ENCODE data around the gene E2F1. TPM values are rescaled to one million over a fixed set of nuclear protein-coding genes. Genes with fewer than 3 reads are reported as not detected.

Gene E2F1
- total and polyA plus RNA-seq, 10 donors, result 2.5 to 6.9 (median 5.0) TPM

DNA sequence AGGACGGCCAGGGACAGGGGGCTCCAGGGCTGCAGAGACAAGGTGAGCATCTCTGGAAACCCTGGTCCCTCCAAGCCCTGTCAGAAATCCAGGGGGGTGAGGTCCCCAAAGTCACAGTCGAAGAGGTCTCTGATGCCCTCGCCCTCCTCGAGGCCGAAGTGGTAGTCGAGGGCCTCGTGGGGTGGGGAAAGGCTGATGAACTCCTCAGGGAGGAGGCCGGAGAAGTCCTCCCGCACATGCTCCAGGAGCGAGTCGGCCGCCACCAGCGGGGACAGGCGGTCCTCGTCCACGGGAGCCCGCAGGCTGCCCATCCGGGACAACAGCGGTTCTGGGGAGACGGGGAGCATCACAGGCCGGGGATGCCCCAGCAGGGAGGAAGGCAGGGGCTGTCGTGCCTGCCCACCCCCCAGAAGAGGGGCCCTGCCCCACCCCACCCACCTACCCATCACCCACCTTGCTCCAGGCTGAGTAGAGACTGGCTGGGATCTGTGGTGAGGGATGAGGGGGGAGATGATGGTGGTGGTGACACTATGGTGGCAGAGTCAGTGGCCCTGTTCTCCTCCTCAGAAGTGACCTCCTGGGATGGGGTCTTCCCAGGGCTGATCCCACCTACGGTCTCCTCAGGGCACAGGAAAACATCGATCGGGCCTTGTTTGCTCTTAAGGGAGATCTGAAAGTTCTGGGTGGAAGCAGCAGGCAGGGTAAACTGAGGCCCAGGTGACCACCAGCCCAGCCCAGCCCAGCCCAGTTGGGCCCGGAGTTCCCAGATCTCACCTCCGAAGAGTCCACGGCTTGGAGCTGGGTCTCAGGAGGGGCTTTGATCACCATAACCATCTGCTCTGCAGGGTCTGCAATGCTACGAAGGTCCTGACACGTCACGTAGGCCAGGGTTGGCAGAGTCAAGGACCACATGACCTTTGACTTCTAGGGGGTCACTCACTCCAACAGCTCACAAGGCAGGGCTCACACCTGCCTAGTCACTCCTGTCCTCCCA, 9.2 kb downstream of the E2F1 start:
- Histone ChIP-seq H3K27ac (peak overlapping the region in 3 of 8 donors; percentile 85 to 87 (median 87)), H3K36me3 (peaks cover 0 to 8% (median 0%) of the 10 kb centered on the region in 6 donors), H3K27me3 (replicated peaks in 1 of 7) (no peaks in the 10 kb centered on the region), H3K4me1 (peaks cover 13 to 62% (median 53%) of the 10 kb centered on the region in 6 donors), H3K4me3 (no peak overlapping the region), H3K9me3 (no peaks in the 10 kb centered on the region)
- TF ChIP-seq POLR2AphosphoS5 (IDR thresholded peaks at IDR 0.05) (no peak), POLR2A (IDR thresholded peaks at IDR 0.05) (no peak)
- TF ChIP-seq, protein P1, sequence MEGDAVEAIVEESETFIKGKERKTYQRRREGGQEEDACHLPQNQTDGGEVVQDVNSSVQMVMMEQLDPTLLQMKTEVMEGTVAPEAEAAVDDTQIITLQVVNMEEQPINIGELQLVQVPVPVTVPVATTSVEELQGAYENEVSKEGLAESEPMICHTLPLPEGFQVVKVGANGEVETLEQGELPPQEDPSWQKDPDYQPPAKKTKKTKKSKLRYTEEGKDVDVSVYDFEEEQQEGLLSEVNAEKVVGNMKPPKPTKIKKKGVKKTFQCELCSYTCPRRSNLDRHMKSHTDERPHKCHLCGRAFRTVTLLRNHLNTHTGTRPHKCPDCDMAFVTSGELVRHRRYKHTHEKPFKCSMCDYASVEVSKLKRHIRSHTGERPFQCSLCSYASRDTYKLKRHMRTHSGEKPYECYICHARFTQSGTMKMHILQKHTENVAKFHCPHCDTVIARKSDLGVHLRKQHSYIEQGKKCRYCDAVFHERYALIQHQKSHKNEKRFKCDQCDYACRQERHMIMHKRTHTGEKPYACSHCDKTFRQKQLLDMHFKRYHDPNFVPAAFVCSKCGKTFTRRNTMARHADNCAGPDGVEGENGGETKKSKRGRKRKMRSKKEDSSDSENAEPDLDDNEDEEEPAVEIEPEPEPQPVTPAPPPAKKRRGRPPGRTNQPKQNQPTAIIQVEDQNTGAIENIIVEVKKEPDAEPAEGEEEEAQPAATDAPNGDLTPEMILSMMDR (IDR thresholded peaks at IDR 0.05 in 8 of 11, conservative IDR thresholded peaks at IDR 0.05 in 3 of 11), result no peak
- WGBS, 5 donors, result 94 to 97% (median 96%) methylated on average over 27 to 31 of the region's 31 CpGs
- intact Hi-C loops (cut with DNase I; ENCODE audit: low total_unique reads), result no loop called here
- DNase-seq, result no peak

DNA sequence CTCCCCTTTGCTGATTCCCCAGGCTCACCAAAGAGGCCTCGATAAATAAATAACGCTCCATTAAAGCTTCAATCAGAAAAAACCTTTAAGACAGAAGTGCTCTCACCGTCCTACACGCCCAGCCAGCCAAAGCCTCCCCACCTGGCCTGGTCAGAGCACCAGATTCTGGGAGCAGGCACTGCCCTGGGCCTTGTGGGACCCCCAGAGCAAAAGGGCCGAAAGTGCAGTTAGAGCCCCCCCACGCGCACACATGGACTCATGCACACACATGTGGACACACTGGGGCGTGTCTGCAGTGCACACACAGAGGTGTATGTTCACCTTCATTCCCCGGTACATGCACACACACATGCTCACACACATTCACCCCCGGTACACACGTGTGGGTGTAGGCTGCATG, 10.1 kb downstream of the E2F1 start:
- no peaks in the 10 kb centered on the region for H3K27me3 ChIP-seq (replicated peaks in 1 of 7)
- peaks cover 0 to 14% (median 0%) of the 10 kb centered on the region in 6 donors for H3K36me3 ChIP-seq
- no peaks in the 10 kb centered on the region for H3K9me3 ChIP-seq
- intact Hi-C loops (cut with DNase I; ENCODE audit: low total_unique reads), result no loop called here
- no peak overlapping the region for H3K4me3 ChIP-seq
- 95 to 98% (median 95%) methylated on average over 11 of the region's 11 CpGs for WGBS, 5 donors
- DNase-seq, result no peak
- H3K4me1 ChIP-seq, result peaks cover 13 to 63% (median 53%) of the 10 kb centered on the region in 6 donors
- H3K27ac ChIP-seq, result peak overlapping the region; percentile 66 to 89 (median 84)
- TF ChIP-seq, protein P1 (IDR thresholded peaks at IDR 0.05 in 8 of 11, conservative IDR thresholded peaks at IDR 0.05 in 3 of 11), result no peak
- TF ChIP-seq POLR2AphosphoS5 (IDR thresholded peaks at IDR 0.05), result no peak
- no peak for TF ChIP-seq POLR2A (IDR thresholded peaks at IDR 0.05)

DNA sequence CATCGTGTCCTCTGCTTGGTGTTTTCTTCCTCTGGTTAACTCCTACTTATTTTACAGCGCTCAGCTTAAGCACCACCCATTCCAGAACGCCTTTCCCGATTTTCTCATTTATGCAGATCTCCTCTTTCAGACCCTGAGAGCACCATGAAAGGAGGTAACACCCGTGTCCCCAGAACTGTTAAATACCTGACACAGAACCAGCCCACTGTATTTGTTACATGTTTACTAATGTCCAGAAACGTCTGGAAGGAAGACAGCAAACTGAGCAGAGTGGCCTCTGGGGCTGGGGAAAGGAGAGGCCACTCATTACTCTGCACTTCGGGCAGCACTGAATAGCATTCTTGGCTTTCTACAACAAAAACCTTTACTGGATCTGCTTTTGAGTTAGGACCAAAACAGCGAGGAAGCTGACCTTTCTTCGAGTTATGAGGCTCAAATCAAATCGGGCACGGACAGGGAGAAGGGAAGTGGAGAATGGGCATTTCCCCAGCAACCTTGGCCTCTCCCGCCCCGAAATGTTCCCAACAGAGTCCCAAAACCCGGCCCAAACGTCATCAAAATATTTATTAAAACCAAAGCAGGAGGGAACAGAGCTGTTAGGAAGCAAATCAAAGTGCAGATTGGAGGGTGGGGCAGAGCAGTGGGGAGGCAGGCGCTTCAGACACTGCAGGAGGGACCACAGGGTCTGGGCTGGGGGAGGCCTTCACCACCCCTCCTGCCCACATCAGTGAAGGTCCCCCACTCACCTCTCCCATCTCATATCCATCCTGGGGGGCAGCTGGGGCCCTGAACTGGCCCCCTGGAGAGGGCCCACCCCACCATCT, 10.8 kb downstream of the E2F1 start:
- H3K4me1 ChIP-seq, result peaks cover 13 to 62% (median 53%) of the 10 kb centered on the region in 6 donors
- peak overlapping the region; percentile 66 to 89 (median 84) for H3K27ac ChIP-seq
- H3K27me3 ChIP-seq (replicated peaks in 1 of 7), result no peaks in the 10 kb centered on the region
- 60 to 72% (median 62%) methylated on average over 16 of the region's 16 CpGs for WGBS, 5 donors
- no peak for DNase-seq
- peak overlapping the region in 5 of 8 donors; percentile 48 to 83 (median 59) for H3K4me3 ChIP-seq
- peaks cover 0 to 22% (median 0%) of the 10 kb centered on the region in 6 donors for H3K36me3 ChIP-seq
- H3K9me3 ChIP-seq, result no peaks in the 10 kb centered on the region
- TF ChIP-seq POLR2AphosphoS5 (IDR thresholded peaks at IDR 0.05), result peak in 2 of 3 donors; percentile 43 to 61
- TF ChIP-seq POLR2A (IDR thresholded peaks at IDR 0.05), result no peak
- intact Hi-C loops (cut with DNase I; ENCODE audit: low total_unique reads), result no loop called here

DNA sequence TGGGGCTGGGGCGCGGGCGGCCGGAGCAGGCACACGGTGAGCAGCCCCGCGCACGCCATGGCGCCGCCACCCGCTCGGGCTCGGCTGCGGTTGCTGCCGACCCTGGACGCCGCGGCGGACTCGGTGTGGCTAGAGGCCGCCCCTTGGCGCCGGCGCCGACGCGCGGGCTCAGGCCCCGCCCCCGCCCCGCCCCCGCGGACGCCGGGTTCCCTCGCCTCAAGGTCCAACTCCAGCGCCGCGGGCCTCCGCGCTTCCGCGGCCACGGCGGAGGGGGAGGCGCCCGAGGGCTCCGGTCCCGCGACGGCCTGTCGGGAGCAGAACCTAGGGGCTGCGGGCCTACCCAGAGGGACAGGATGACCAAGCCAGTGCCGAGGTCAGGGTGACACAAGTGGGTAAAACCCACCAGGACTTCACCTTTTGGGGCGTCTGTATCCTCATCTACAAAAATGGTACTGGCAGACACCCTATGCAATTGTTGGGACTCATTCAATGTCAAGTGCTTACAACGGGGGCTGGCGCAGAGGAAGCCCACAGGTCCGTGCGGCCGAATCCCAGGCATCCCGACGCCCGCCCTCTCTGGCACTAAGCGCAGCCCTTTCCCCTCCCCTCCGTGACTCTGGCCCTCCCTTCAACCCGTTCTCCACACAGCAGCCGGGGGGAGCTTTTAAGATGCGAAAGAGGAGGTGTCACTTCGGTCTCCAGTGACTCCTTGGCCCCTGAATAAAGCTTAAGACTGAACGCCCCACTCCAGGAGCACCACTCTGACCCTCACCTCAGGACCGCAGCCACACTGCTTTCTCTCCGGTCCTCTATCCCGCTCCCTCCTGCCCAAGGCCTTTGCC, 11.7 kb downstream of the E2F1 start, which contains the start of gene NECAB3:
NECAB3 (minus strand) TSS at position 135 of the 842 bp plus-strand sequence; CDS start at position 59, 76 bp downstream.
- intact Hi-C loops (cut with DNase I; ENCODE audit: low total_unique reads), result no loop called here

More for the DNA sequence above, 11.7 kb downstream of the E2F1 start, which contains the start of gene NECAB3:
- Histone ChIP-seq H3K27ac (peak within 1 kb of the TSS; percentile 66 to 89 (median 84)), H3K4me1 (peaks cover 10 to 54% (median 46%) of the 10 kb centered on the region in 6 donors), H3K27me3 (replicated peaks in 1 of 7) (no peaks in the 10 kb centered on the region), H3K9me3 (no peaks in the 10 kb centered on the region), H3K4me3 (peak within 1 kb of the TSS; percentile 48 to 83 (median 58)), H3K36me3 (peaks cover 0 to 30% (median 0%) of the 10 kb centered on the region in 6 donors)
- TF ChIP-seq POLR2A (IDR thresholded peaks at IDR 0.05) (peak in 1 of 3 donors; percentile 8), POLR2AphosphoS5 (IDR thresholded peaks at IDR 0.05) (peak; percentile 58 to 81 (median 80))
- TF ChIP-seq, protein P1 (IDR thresholded peaks at IDR 0.05 in 8 of 11, conservative IDR thresholded peaks at IDR 0.05 in 3 of 11), result no peak
- peak; percentile 94 for DNase-seq
- WGBS, 5 donors, result 6 to 11% (median 7%) methylated on average over 24 to 73 of the region's 73 CpGs

Data from spleen (tissue), 11 donors.